HEK293 (cell line): ENCODE data around the gene TKT.

Experiments used
- CTCF ChIA-PET: fragments of 350-600 bp; formaldehyde crosslinking; extraction: SDS; loops from one replicate; lab custom pipeline; 2021; ENCODE audit warnings: antibody characterized with exemption; lab: Yijun Ruan, JAX
- POLR2A ChIA-PET: fragments of 300-600 bp; formaldehyde crosslinking; extraction: SDS; loops from one replicate; lab custom pipeline; 2020; ENCODE audit warnings: antibody characterized with exemption, inconsistent platforms; lab: Yijun Ruan, JAX
- H3K27ac ChIP-seq: fragments of 200-500 bp; sonication (Bioruptor generic); 2 replicates; pipeline ENCODE4 v1.5.1; 2014; ENCODE audit warnings: low read depth, low read length, control low read depth, inconsistent platforms; ENCODE audit errors: extremely low read depth
- H3K36me3 ChIP-seq, 2 experiments: fragments of 200-500 bp in 1 of 2; sonication (Bioruptor generic) in 1 of 2; 1 replicate in 1 of 2; 2 replicates in 1 of 2; pipeline ENCODE4 v1.5.1; 2014 to 2017; ENCODE audit warnings: inconsistent platforms in 2 of 2, low read length in 2 of 2; ENCODE audit not compliant: control insufficient read depth in 2 of 2, insufficient read depth in 1 of 2
- H3K4me1 ChIP-seq: fragments of 200-500 bp; sonication (Bioruptor generic); 2 replicates; pipeline ENCODE4 v1.5.1; 2014; ENCODE audit warnings: mild to moderate bottlenecking, low read length, inconsistent platforms; ENCODE audit not compliant: control insufficient read depth, insufficient read depth
- H3K4me3 ChIP-seq: 2 replicates; pipeline ENCODE4 v1.5.1; 2011; ENCODE audit warnings: low read depth, mild to moderate bottlenecking, control low read depth, low read length, moderate library complexity
- H3K9me3 ChIP-seq: fragments of 200-500 bp; sonication (Bioruptor generic); 2 replicates; pipeline ENCODE4 v1.5.1; 2014; ENCODE audit warnings: low read depth, low read length, inconsistent platforms; ENCODE audit not compliant: control insufficient read depth, insufficient read depth
- BCL6B ChIP-seq: fragments of 450-650 bp; formaldehyde crosslinking; IDR thresholded peaks from 2 replicates; pipeline ENCODE4 v1.5.1; 2017; ENCODE audit warnings: missing biosample characterization, missing genetic modification characterization
- KLF16 ChIP-seq: fragments of 450-650 bp; formaldehyde crosslinking; IDR thresholded peaks from 2 replicates; pipeline ENCODE4 v1.5.1; 2017; ENCODE audit warnings: missing biosample characterization, missing genetic modification characterization
- KLF8 ChIP-seq: fragments of 450-650 bp; formaldehyde crosslinking; IDR thresholded peaks from 2 replicates; pipeline ENCODE4 v1.5.1; 2016; ENCODE audit warnings: missing biosample characterization, missing genetic modification characterization
- REST ChIP-seq: fragments of 450-650 bp; formaldehyde crosslinking; IDR thresholded peaks from 2 replicates; pipeline ENCODE4 v1.5.1; 2016; ENCODE audit warnings: missing biosample characterization, missing genetic modification characterization
- SP2 ChIP-seq: fragments of 450-650 bp; formaldehyde crosslinking; IDR thresholded peaks from 2 replicates; pipeline ENCODE4 v1.5.1; 2016; ENCODE audit warnings: missing biosample characterization, missing genetic modification characterization
- SP3 ChIP-seq: fragments of 450-650 bp; formaldehyde crosslinking; IDR thresholded peaks from 2 replicates; pipeline ENCODE4 v1.5.1; 2016; ENCODE audit warnings: missing biosample characterization, missing genetic modification characterization
- SP7 ChIP-seq: fragments of 450-650 bp; formaldehyde crosslinking; IDR thresholded peaks from 2 replicates; pipeline ENCODE4 v1.5.1; 2016; ENCODE audit warnings: missing biosample characterization, missing genetic modification characterization
- TRIM28 ChIP-seq: IDR thresholded peaks from 2 replicates; pipeline ENCODE4 v1.6.1; 2011; ENCODE audit warnings: low read length, control low read depth, borderline replicate concordance
- ZBTB26 ChIP-seq: fragments of 450-650 bp; formaldehyde crosslinking; optimal IDR thresholded peaks from 2 replicates; pipeline ENCODE3; 2016; ENCODE audit warnings: missing biosample characterization, mild to moderate bottlenecking, missing genetic modification characterization
- ZBTB44 ChIP-seq: fragments of 450-650 bp; IDR thresholded peaks from 2 replicates; pipeline ENCODE4 v1.5.1; 2018; ENCODE audit warnings: missing biosample characterization, mild to moderate bottlenecking, missing genetic modification characterization
- ZIC2 ChIP-seq: fragments of 450-650 bp; formaldehyde crosslinking; IDR thresholded peaks from 2 replicates; pipeline ENCODE4 v1.5.1; 2016; ENCODE audit warnings: missing biosample characterization, missing genetic modification characterization
- ZNF239 ChIP-seq: fragments of 450-650 bp; formaldehyde crosslinking; IDR thresholded peaks from 2 replicates; pipeline ENCODE4 v1.5.1; 2016; ENCODE audit warnings: missing biosample characterization, missing genetic modification characterization
- ZNF335 ChIP-seq: fragments of 450-650 bp; formaldehyde crosslinking; conservative IDR thresholded peaks from 2 replicates; pipeline ENCODE4 v1.5.1; 2016; ENCODE audit warnings: missing biosample characterization, missing genetic modification characterization
- ZNF449 ChIP-seq: fragments of 450-650 bp; formaldehyde crosslinking; IDR thresholded peaks from 2 replicates; pipeline ENCODE4 v1.5.1; 2017; ENCODE audit warnings: missing biosample characterization, mild to moderate bottlenecking, missing genetic modification characterization, moderate library complexity
- ZNF561 ChIP-seq: fragments of 450-650 bp; IDR thresholded peaks from 2 replicates; pipeline ENCODE4 v1.5.1; 2018; ENCODE audit warnings: missing biosample characterization, missing genetic modification characterization, borderline replicate concordance
- ZNF580 ChIP-seq: fragments of 450-650 bp; formaldehyde crosslinking; IDR thresholded peaks from 2 replicates; pipeline ENCODE4 v1.5.1; 2016; ENCODE audit warnings: missing biosample characterization, missing genetic modification characterization
- ZNF660 ChIP-seq: fragments of 450-650 bp; IDR thresholded peaks from 2 replicates; pipeline ENCODE4 v1.5.1; 2018; ENCODE audit warnings: missing biosample characterization, mild to moderate bottlenecking, missing genetic modification characterization
- ZNF785 ChIP-seq: fragments of 450-650 bp; formaldehyde crosslinking; IDR thresholded peaks from 2 replicates; pipeline ENCODE4 v1.5.1; 2016; ENCODE audit warnings: missing biosample characterization, missing genetic modification characterization

Gene TKT

GRCh38 chr3:53255775-53256703, at the start of gene TKT:
TSS of gene TKT (minus strand) at chr3:53256022. CDS start at chr3:53255942, 80 bp downstream.
- H3K4me3 ChIP-seq, result peak within 1 kb of the TSS; percentile 88
- no peaks in the 10 kb centered on the region for H3K4me1 ChIP-seq
- H3K9me3 ChIP-seq, result no peaks in the 10 kb centered on the region
- peaks cover 0 to 11% of the 10 kb centered on the region in 2 experiments; a peak in 1 of 3 replicates for H3K36me3 ChIP-seq
- TF ChIP-seq ZNF660 (tag by site-specific recombination), result peak; percentile 54
- peak; percentile 90 for TF ChIP-seq REST (tag by site-specific recombination)
- TF ChIP-seq KLF8, result peak; percentile 70; the same call in 1 of the 2 replicates
- TF ChIP-seq SP7 (tag by site-specific recombination), result 0 out of 2 replicates have a peak, but pooled peaks have one; percentile 26
- peak; percentile 75 for TF ChIP-seq ZNF449 (tag by site-specific recombination)
- TF ChIP-seq BCL6B (tag by site-specific recombination), result no peak
- TF ChIP-seq ZNF785 (tag by site-specific recombination), result peak; percentile 51; the same call in 1 of the 2 replicates
- TF ChIP-seq ZNF561 (tag by site-specific recombination), result 0 out of 2 replicates have a peak, but pooled peaks have one; percentile 26
- TF ChIP-seq ZBTB26 (tag by site-specific recombination), result peak; percentile 81
- TF ChIP-seq SP3 (tag by site-specific recombination), result peak; percentile 37
- no peak for TF ChIP-seq TRIM28
- TF ChIP-seq ZIC2 (tag by site-specific recombination), result peak; percentile 67
- TF ChIP-seq SP2 (tag by site-specific recombination), result peak; percentile 23; the same call in 1 of the 2 replicates
- TF ChIP-seq KLF16, result no peak
- peak; percentile 85 for TF ChIP-seq ZNF335
- peak; percentile 34; the same call in 1 of the 2 replicates for TF ChIP-seq ZNF580 (tag by site-specific recombination)
- no peak for TF ChIP-seq ZNF239 (tag by site-specific recombination)
- TF ChIP-seq ZBTB44, result no peak
- POLR2A ChIA-PET, result interaction anchor here (1.4 kb wide), 1 partner anchor 14 kb away, joined by 3 read pairs; no protein-coding TSS in a partner anchor
- H3K27ac ChIP-seq, result peak within 1 kb of the TSS; percentile 91
- CTCF ChIA-PET, result interaction anchor here (0.9 kb wide), 1 partner anchor 142 kb away, joined by 3 read pairs; no protein-coding TSS in a partner anchor
